Ascending aorta (tissue), 2 donors: ENCODE data around the gene NADSYN1. TPM values are rescaled to one million over a fixed set of nuclear protein-coding genes. Genes with fewer than 3 reads are reported as not detected.

Experiments used
- DNase-seq, 2 donors: peaks; one replicate each; pipeline ENCODE4 v3.0.0-alpha.2; 2019; ENCODE audit warnings: low spot score in 2 of 2
- H3K27ac ChIP-seq, 2 donors: fragments of 200-600 bp; sonication (generic); one replicate each; pipeline ENCODE4 v1.5.1; 2016 to 2017; ENCODE audit warnings: mild to moderate bottlenecking in 1 of 2
- H3K27me3 ChIP-seq: fragments of 200-600 bp; sonication (generic); one replicate; pipeline ENCODE4 v1.5.1; 2017
- H3K36me3 ChIP-seq, 2 donors: fragments of 200-600 bp; sonication (generic); one replicate each; pipeline ENCODE4 v1.5.1; 2016
- H3K4me1 ChIP-seq, 2 donors: fragments of 200-600 bp; sonication (generic); one replicate each; pipeline ENCODE4 v1.5.1; 2016 to 2017; ENCODE audit warnings: mild to moderate bottlenecking in 1 of 2
- H3K4me3 ChIP-seq, 2 donors: fragments of 200-600 bp; sonication (generic); one replicate each; pipeline ENCODE4 v1.5.1; 2016 to 2017; ENCODE audit warnings: mild to moderate bottlenecking in 1 of 2
- H3K9me3 ChIP-seq, 2 donors: fragments of 200-600 bp; sonication (generic); one replicate each; pipeline ENCODE4 v1.5.1; 2016
- CTCF ChIP-seq, 3 experiments: fragments of 200-600 bp in 2 of 3; fragments of 450-650 bp in 1 of 3; sonication (generic) in 2 of 3; IDR thresholded peaks; one replicate each; pipeline ENCODE4 v1.5.1; 2016 to 2019; ENCODE audit warnings: antibody characterized with exemption in 3 of 3, mild to moderate bottlenecking in 1 of 3, moderate library complexity in 1 of 3
- intact Hi-C: fragments of 100-400 bp; cut with DNase I; formaldehyde crosslinking; loops from one replicate; pipeline ENCODE4 v1.15.1; 2023
- total RNA-seq: library from RNA; depleted of rRNA; stranded (reverse); fragments of >200 nt; gene quantifications from one replicate; pipeline ENCODE4 v1.1.0, GENCODE V29; 2016

Gene NADSYN1
- total RNA-seq, 1 donor from 2014 or later = 33.3 TPM

- no peaks in the 10 kb centered on the region for H3K9me3 ChIP-seq
- peaks cover 0 to under 1% of the 10 kb centered on the region in 2 donors for H3K36me3 ChIP-seq
- TF ChIP-seq CTCF (IDR thresholded peaks at IDR 0.05) = no peak
- no peak overlapping the region for H3K4me3 ChIP-seq
- H3K4me1 ChIP-seq = no peaks in the 10 kb centered on the region
- no peaks in the 10 kb centered on the region for H3K27me3 ChIP-seq
- DNase-seq = no peak
- intact Hi-C loops = no loop called here
- H3K27ac ChIP-seq = no peak overlapping the region
These were observed 23.3 kb upstream of the NADSYN1 start for GRCh38 chr11:71429701-71430100.

GRCh38 chr11:71430166-71430565 is 22.8 kb upstream of the NADSYN1 start:
- Histone ChIP-seq H3K9me3 (no peaks in the 10 kb centered on the region), H3K27me3 (no peaks in the 10 kb centered on the region), H3K27ac (no peak overlapping the region), H3K4me1 (no peaks in the 10 kb centered on the region), H3K36me3 (peaks cover 0 to 5% of the 10 kb centered on the region in 2 donors), H3K4me3 (no peak overlapping the region)
- DNase-seq = no peak
- intact Hi-C loops = no loop called here
- no peak for TF ChIP-seq CTCF (IDR thresholded peaks at IDR 0.05)

- H3K27ac ChIP-seq = no peak overlapping the region
- H3K4me3 ChIP-seq = no peak overlapping the region
- intact Hi-C loops = no loop called here
- no peak for DNase-seq
- TF ChIP-seq CTCF (IDR thresholded peaks at IDR 0.05) = no peak
- H3K9me3 ChIP-seq = no peaks in the 10 kb centered on the region
- H3K27me3 ChIP-seq = no peaks in the 10 kb centered on the region
- H3K4me1 ChIP-seq = no peaks in the 10 kb centered on the region
- peaks cover 0 to 12% of the 10 kb centered on the region in 2 donors for H3K36me3 ChIP-seq
These were observed 21.7 kb upstream of the NADSYN1 start for GRCh38 chr11:71431271-71431670.

- H3K4me1 ChIP-seq = no peaks in the 10 kb centered on the region
- H3K36me3 ChIP-seq = peaks cover 10 to 26% of the 10 kb centered on the region in 2 donors
- intact Hi-C loops = no loop called here
- H3K4me3 ChIP-seq = no peak overlapping the region
- H3K27ac ChIP-seq = peak overlapping the region in 1 of 2 donors; percentile 27
- no peak for TF ChIP-seq CTCF (IDR thresholded peaks at IDR 0.05)
- DNase-seq = no peak
- no peaks in the 10 kb centered on the region for H3K27me3 ChIP-seq
- no peaks in the 10 kb centered on the region for H3K9me3 ChIP-seq
These were observed 20.0 kb upstream of the NADSYN1 start for GRCh38 chr11:71432761-71433647.

- Histone ChIP-seq H3K4me3 (no peak overlapping the region), H3K9me3 (no peaks in the 10 kb centered on the region), H3K27ac (no peak overlapping the region), H3K27me3 (no peaks in the 10 kb centered on the region), H3K4me1 (no peaks in the 10 kb centered on the region), H3K36me3 (peaks cover 17 to 34% of the 10 kb centered on the region in 2 donors)
- intact Hi-C loops = no loop called here
- no peak for TF ChIP-seq CTCF (IDR thresholded peaks at IDR 0.05)
- no peak for DNase-seq
These were observed 19.2 kb upstream of the NADSYN1 start for GRCh38 chr11:71433648-71434450.
